Loucy (cell line): ENCODE data around the gene CREG1.

Experiments used
- CTCF ChIP-seq: fragments of 200-600 bp; sonication (generic); conservative IDR thresholded peaks from 2 replicates; pipeline ENCODE4 v1.5.1; 2014; ENCODE audit warnings: mild to moderate bottlenecking, antibody characterized with exemption, low read length
- EZH2phosphoT487 ChIP-seq: fragments of 200-600 bp; IDR thresholded peaks from 2 replicates; pipeline ENCODE4 v1.6.1; 2018; ENCODE audit warnings: antibody characterized with exemption, mild to moderate bottlenecking, moderate library complexity, borderline replicate concordance

GRCh38 chr1:167584581-167584980 is 31.0 kb upstream of the CREG1 start:
- TF ChIP-seq EZH2phosphoT487 = no peak
- no peak for TF ChIP-seq CTCF
